ENCODE results near the gene KREMEN2. TPM values are rescaled to one million over a fixed set of nuclear protein-coding genes. Genes with fewer than 3 reads are reported as not detected.

Gene KREMEN2
- total and polyA plus RNA-seq, 2 of the 4 experiments (the other 2 are of a cell fraction), result 0.03 TPM; not detected in 1

DNA sequence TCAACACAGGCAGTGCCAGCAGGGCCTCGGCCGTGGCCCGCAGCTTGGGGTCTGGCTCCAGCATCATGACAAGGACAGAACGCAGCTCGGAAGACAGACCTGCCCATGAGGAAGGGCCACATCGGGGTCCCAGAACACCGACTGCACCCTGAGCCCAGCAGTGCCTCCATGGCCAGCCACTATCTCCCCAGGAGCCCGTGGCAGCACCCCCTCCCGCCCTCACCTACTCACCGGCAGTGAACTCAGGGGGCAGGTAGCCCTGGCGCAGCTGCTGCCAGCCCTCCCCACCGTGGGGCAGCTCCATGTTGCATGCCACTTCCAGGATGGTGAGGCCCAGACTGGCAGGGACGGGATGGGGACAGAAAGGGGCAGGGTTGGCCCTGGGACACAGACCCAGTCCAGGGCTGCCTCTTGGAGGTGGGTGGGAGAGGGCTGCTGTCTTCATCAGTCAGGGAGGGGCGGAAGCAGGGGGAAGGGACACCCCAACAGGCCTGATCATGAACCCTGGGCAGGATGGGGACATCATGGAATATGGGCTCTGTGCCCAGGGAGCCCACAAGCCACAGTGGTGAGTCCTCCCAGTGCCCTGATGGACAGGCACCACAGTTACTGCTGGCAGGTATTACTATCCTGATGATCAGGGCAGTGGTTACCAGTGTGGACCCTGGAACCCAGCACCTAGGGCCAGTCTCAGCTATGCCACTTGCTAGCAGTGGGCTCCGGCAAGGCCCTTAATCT is 10.4 kb downstream of the KREMEN2 start:
- intact Hi-C loops (cut with micrococcal nuclease), result no loop called here
- Histone ChIP-seq H3K27ac (ENCODE audit: insufficient read depth, low read length) (no peak overlapping the region), H3K36me3 (ENCODE audit: control insufficient read depth, insufficient read depth, low read length) (peaks cover 2% of the 10 kb centered on the region; the same call in 1 of the 2 replicates), H3K27me3 (ENCODE audit: control insufficient read depth, insufficient read depth, low read length) (no peaks in the 10 kb centered on the region), H3K56ac (ENCODE audit: extremely low read depth, insufficient read depth, low read length) (no peak overlapping the region), H2BK15ac (ENCODE audit: low read depth, low read length) (no peak overlapping the region), H3K14ac (replicated peaks; ENCODE audit: low read depth, low read length) (no peak overlapping the region), H3K9ac (ENCODE audit: low read depth, low read length) (no peak overlapping the region), H3K9me3 (ENCODE audit: control insufficient read depth, insufficient read depth, low read length) (no peaks in the 10 kb centered on the region), H3K79me1 (ENCODE audit: low read depth in 1 of 2, low read length in 2 of 2) (peaks cover 18 to 31% of the 10 kb centered on the region in 2 experiments), H2AFZ (replicated peaks; ENCODE audit: low read length, poor library complexity) (peak overlapping the region; percentile 33), H3K23ac (ENCODE audit: low read depth, low read length) (no peak overlapping the region), H3K4me1 (ENCODE audit: control insufficient read depth, insufficient read depth, low read length) (peaks cover 2% of the 10 kb centered on the region; the same call in 1 of the 2 replicates), H3K4me3 (ENCODE audit: insufficient read depth, low read depth, low read length) (no peak overlapping the region), H3K4me2 (ENCODE audit: low read depth, low read length) (no peak overlapping the region), H2AK9ac (replicated peaks; ENCODE audit: low read depth, low read length, poor library complexity) (no peak overlapping the region), H2BK5ac (ENCODE audit: low read depth, low read length, poor library complexity, severe bottlenecking) (no peak overlapping the region), H2BK20ac (ENCODE audit: low read depth, low read length) (no peak overlapping the region), H3K4ac (ENCODE audit: low read depth, low read length) (no peak overlapping the region), H3K9me1 (ENCODE audit: insufficient read depth, low read length) (peaks cover 8% of the 10 kb centered on the region), H2BK120ac (ENCODE audit: low read depth, low read length) (no peak overlapping the region), H4K5ac (ENCODE audit: low read depth, low read length) (no peak overlapping the region), H4K91ac (ENCODE audit: insufficient read depth, low read depth, low read length) (no peak overlapping the region), H4K8ac (ENCODE audit: low read depth in 2 of 2, low read length in 2 of 2) (no peak overlapping the region), H4K20me1 (ENCODE audit: insufficient read depth, low read length) (peaks cover 18% of the 10 kb centered on the region), H3K18ac (ENCODE audit: low read depth, low read length) (no peak overlapping the region), H2AK5ac (ENCODE audit: low read depth, low read length) (no peak overlapping the region)
- ChIA-PET POLR2A (ENCODE audit: unreplicated experiment) (no interaction called here), CTCF (no interaction called here)
- ATAC-seq (ENCODE audit: low read depth) (no peak), DNase-seq (no peak)
- in situ Hi-C loops (cut with MboI; ENCODE audit: low sequenced_read_pairs), result no loop called here
- TF ChIP-seq RAD21 (IDR thresholded peaks at IDR 0.05; ENCODE audit: low read length) (no peak), CHD1 (IDR thresholded peaks at IDR 0.05; ENCODE audit: low read depth, low read length) (no peak), FOS (IDR thresholded peaks at IDR 0.05; ENCODE audit: low read depth, low read length) (no peak), RCOR1 (IDR thresholded peaks at IDR 0.05; ENCODE audit: insufficient replicate concordance, low read length) (no peak), MAZ (IDR thresholded peaks at IDR 0.05; ENCODE audit: borderline replicate concordance, low read depth, low read length) (no peak)
- TF ChIP-seq, protein P1, sequence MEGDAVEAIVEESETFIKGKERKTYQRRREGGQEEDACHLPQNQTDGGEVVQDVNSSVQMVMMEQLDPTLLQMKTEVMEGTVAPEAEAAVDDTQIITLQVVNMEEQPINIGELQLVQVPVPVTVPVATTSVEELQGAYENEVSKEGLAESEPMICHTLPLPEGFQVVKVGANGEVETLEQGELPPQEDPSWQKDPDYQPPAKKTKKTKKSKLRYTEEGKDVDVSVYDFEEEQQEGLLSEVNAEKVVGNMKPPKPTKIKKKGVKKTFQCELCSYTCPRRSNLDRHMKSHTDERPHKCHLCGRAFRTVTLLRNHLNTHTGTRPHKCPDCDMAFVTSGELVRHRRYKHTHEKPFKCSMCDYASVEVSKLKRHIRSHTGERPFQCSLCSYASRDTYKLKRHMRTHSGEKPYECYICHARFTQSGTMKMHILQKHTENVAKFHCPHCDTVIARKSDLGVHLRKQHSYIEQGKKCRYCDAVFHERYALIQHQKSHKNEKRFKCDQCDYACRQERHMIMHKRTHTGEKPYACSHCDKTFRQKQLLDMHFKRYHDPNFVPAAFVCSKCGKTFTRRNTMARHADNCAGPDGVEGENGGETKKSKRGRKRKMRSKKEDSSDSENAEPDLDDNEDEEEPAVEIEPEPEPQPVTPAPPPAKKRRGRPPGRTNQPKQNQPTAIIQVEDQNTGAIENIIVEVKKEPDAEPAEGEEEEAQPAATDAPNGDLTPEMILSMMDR (conservative IDR thresholded peaks at IDR 0.05; ENCODE audit: low read depth, low read length), result no peak
- WGBS, 2 experiments (ENCODE audit: extremely low coverage in 2 of 2, insufficient read length in 1 of 2), result 78% methylated on average over 7 of the region's 15 CpGs; no CpG with 5 or more reads in 1 of the 2 experiments
- dilution Hi-C loops (cut with HindIII; ENCODE audit: low sequenced_read_pairs, unreplicated experiment), result no loop called here
- no TSS peak for BruUV-seq (replicated peaks)
